ENCODE results near the gene CLSTN1. TPM values are rescaled to one million over a fixed set of nuclear protein-coding genes. Genes with fewer than 3 reads are reported as not detected.

Gene CLSTN1
- total and polyA plus RNA-seq, 10 of the 15 experiments (the other 5 are each of a cell fraction or from before 2014, with no cell fraction given): 2.7 to 64.4 (median 23.2) TPM

GRCh38 chr1:9760824-9761223 is 62.9 kb downstream of the CLSTN1 start:
- TF ChIP-seq WRNIP1 (IDR thresholded peaks at IDR 0.05; ENCODE audit: borderline replicate concordance, low read depth, low read length) (no peak), ZNF207 (IDR thresholded peaks at IDR 0.05; ENCODE audit: borderline replicate concordance) (no peak), ZNF622 (IDR thresholded peaks at IDR 0.05) (no peak), PKNOX1 (IDR thresholded peaks at IDR 0.05) (no peak), PML (IDR thresholded peaks at IDR 0.05; ENCODE audit: low read length) (no peak), SP1 (IDR thresholded peaks at IDR 0.05; ENCODE audit: low read depth, low read length) (no peak), TCF7 (IDR thresholded peaks at IDR 0.05; ENCODE audit: borderline replicate concordance) (no peak), CHD2 (IDR thresholded peaks at IDR 0.05; ENCODE audit: borderline replicate concordance, low read depth, low read length) (no peak), JUNB (IDR thresholded peaks at IDR 0.05) (no peak), BHLHE40 (IDR thresholded peaks at IDR 0.05; ENCODE audit: borderline replicate concordance in 1 of 2, low read depth in 2 of 2, low read length in 1 of 2) (no peak), ZBED1 (IDR thresholded peaks at IDR 0.05; ENCODE audit: borderline replicate concordance) (no peak), IKZF2 (IDR thresholded peaks at IDR 0.05) (no peak), NR2F1 (conservative IDR thresholded peaks at IDR 0.05) (no peak), NR2C2 (IDR thresholded peaks at IDR 0.05; ENCODE audit: borderline replicate concordance, control insufficient read depth, insufficient read length, low read depth) (no peak)
- TF ChIP-seq, protein P1, sequence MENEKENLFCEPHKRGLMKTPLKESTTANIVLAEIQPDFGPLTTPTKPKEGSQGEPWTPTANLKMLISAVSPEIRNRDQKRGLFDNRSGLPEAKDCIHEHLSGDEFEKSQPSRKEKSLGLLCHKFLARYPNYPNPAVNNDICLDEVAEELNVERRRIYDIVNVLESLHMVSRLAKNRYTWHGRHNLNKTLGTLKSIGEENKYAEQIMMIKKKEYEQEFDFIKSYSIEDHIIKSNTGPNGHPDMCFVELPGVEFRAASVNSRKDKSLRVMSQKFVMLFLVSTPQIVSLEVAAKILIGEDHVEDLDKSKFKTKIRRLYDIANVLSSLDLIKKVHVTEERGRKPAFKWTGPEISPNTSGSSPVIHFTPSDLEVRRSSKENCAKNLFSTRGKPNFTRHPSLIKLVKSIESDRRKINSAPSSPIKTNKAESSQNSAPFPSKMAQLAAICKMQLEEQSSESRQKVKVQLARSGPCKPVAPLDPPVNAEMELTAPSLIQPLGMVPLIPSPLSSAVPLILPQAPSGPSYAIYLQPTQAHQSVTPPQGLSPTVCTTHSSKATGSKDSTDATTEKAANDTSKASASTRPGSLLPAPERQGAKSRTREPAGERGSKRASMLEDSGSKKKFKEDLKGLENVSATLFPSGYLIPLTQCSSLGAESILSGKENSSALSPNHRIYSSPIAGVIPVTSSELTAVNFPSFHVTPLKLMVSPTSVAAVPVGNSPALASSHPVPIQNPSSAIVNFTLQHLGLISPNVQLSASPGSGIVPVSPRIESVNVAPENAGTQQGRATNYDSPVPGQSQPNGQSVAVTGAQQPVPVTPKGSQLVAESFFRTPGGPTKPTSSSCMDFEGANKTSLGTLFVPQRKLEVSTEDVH (IDR thresholded peaks at IDR 0.05; ENCODE audit: low read depth, partially characterized antibody): no peak
- TF ChIP-seq, protein P2, sequence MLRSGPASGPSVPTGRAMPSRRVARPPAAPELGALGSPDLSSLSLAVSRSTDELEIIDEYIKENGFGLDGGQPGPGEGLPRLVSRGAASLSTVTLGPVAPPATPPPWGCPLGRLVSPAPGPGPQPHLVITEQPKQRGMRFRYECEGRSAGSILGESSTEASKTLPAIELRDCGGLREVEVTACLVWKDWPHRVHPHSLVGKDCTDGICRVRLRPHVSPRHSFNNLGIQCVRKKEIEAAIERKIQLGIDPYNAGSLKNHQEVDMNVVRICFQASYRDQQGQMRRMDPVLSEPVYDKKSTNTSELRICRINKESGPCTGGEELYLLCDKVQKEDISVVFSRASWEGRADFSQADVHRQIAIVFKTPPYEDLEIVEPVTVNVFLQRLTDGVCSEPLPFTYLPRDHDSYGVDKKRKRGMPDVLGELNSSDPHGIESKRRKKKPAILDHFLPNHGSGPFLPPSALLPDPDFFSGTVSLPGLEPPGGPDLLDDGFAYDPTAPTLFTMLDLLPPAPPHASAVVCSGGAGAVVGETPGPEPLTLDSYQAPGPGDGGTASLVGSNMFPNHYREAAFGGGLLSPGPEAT (IDR thresholded peaks at IDR 0.05; ENCODE audit: low read depth): no peak
- ATAC-seq: no peak
- BruUV-seq (replicated peaks): no TSS peak
- no peaks in the 10 kb centered on the region for H3K9me3 ChIP-seq (replicated peaks; ENCODE audit: control insufficient read depth, insufficient read depth, low read length)
- RAD21 ChIA-PET (ENCODE audit: unreplicated experiment): no interaction called here
- intact Hi-C loops (cut with micrococcal nuclease; ENCODE audit: unreplicated experiment) (no loop called here), in situ Hi-C loops (cut with MboI) (no loop called here)
- H3K4me1 ChIP-seq (ENCODE audit: control insufficient read depth, insufficient read depth, low read length): no peaks in the 10 kb centered on the region
- POLR2A ChIA-PET: no interaction called here
- H2AFZ ChIP-seq (ENCODE audit: control insufficient read depth, low read depth, low read length): no peak overlapping the region
- no peak for FAIRE-seq
- WGBS (ENCODE audit: insufficient coverage, insufficient replicate concordance, low lambda C conversion rate, missing lambda C conversion rate): 97% methylated on average over 6 of the region's 6 CpGs
- H3K79me2 ChIP-seq (ENCODE audit: control insufficient read depth, insufficient read depth, low read length): no peaks in the 10 kb centered on the region; the same call in 1 of the 2 replicates
- H3K27me3 ChIP-seq (replicated peaks in 1 of 2; ENCODE audit: control insufficient read depth in 2 of 2, insufficient read depth in 2 of 2, low read length in 1 of 2): no peaks in the 10 kb centered on the region
- peaks cover 2% of the 10 kb centered on the region in 2 experiments; a peak in 2 of 4 replicates for H3K36me3 ChIP-seq (ENCODE audit: control insufficient read depth in 2 of 2, insufficient read depth in 2 of 2, low read length in 1 of 2)
- SMC1A ChIA-PET (ENCODE audit: uncharacterized antibody, unreplicated experiment): no interaction called here
- no peak overlapping the region for H3K4me2 ChIP-seq (ENCODE audit: control insufficient read depth, insufficient read depth)
- DNase-seq (ENCODE audit: low read depth, low spot score): no peak
- CTCF ChIA-PET: interaction anchor here (1.5 kb wide), 1 partner anchor 24 kb away, joined by 5 read pairs; no protein-coding TSS in a partner anchor
- no peak overlapping the region for H3K4me3 ChIP-seq
- H3K9ac ChIP-seq (ENCODE audit: control insufficient read depth, insufficient read depth, low read length): no peak overlapping the region
- no peak overlapping the region for H3K27ac ChIP-seq (ENCODE audit: control insufficient read depth, insufficient read depth)
- no peaks in the 10 kb centered on the region for H4K20me1 ChIP-seq (ENCODE audit: control insufficient read depth, insufficient read depth)
